ENCODE measurements around the gene DCLRE1B.

DNA sequence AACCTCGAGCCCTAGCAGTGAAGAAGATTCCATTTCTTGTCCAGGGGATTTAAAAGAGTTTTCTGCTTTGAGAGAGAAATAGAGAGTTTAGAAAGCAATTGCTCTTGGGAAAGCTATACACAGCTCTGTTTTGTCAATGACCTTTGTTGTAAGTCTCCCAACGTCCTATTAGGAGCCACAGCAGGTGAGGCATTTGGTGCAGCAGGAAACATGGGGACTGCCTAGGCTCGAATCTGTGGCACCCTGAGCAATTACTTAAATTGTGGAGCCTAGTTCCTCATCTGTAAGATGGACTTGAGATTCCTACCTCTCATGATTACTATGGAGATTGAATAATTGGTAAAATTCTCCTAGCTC lies 8.2 kb downstream of the DCLRE1B start:
- TF ChIP-seq, protein P1, sequence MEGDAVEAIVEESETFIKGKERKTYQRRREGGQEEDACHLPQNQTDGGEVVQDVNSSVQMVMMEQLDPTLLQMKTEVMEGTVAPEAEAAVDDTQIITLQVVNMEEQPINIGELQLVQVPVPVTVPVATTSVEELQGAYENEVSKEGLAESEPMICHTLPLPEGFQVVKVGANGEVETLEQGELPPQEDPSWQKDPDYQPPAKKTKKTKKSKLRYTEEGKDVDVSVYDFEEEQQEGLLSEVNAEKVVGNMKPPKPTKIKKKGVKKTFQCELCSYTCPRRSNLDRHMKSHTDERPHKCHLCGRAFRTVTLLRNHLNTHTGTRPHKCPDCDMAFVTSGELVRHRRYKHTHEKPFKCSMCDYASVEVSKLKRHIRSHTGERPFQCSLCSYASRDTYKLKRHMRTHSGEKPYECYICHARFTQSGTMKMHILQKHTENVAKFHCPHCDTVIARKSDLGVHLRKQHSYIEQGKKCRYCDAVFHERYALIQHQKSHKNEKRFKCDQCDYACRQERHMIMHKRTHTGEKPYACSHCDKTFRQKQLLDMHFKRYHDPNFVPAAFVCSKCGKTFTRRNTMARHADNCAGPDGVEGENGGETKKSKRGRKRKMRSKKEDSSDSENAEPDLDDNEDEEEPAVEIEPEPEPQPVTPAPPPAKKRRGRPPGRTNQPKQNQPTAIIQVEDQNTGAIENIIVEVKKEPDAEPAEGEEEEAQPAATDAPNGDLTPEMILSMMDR (IDR thresholded peaks at IDR 0.05; ENCODE audit: insufficient read depth, low read length, poor library complexity, severe bottlenecking): no peak
- TF ChIP-seq EZH2phosphoT487 (conservative IDR thresholded peaks at IDR 0.05; ENCODE audit: low read length): no peak
